WTC11 (cell line): Measurements from ENCODE around the gene FBF1. TPM values are rescaled to one million over a fixed set of nuclear protein-coding genes. Genes with fewer than 3 reads are reported as not detected.

Experiments used
- ATAC-seq: fragments of 200-7000 bp; cut with Tn5 transposase; 2 replicates; pipeline ENCODE4 v1.10.0; 2021; ENCODE audit warnings: mild to moderate bottlenecking, moderate library complexity
- CTCF ChIA-PET: fragments of 300-600 bp; sonication (Branson Sonifier 250); formaldehyde crosslinking; loops from one replicate; lab custom pipeline; 2021; ENCODE audit warnings: antibody characterized with exemption; lab: Charles Lee
- POLR2A ChIA-PET: fragments of 350-600 bp; sonication (Branson Sonifier 250); formaldehyde crosslinking; loops from one replicate; lab custom pipeline; 2021; ENCODE audit warnings: antibody characterized with exemption; lab: Charles Lee
- DNase-seq: peaks from one replicate; pipeline ENCODE4 v3.0.0; 2021; ENCODE audit warnings: low spot score
- H3K27ac Mint-ChIP-seq: 2 replicates; pipeline ENCODE4 v1.8.0; 2021; ENCODE audit warnings: mixed read lengths
- H3K27me3 Mint-ChIP-seq: 2 replicates; pipeline ENCODE4 v1.8.0; 2021; ENCODE audit warnings: low read depth, mild to moderate bottlenecking, moderate library complexity, mixed read lengths
- H3K36me3 Mint-ChIP-seq: 2 replicates; pipeline ENCODE4 v1.8.0; 2021; ENCODE audit warnings: mixed read lengths
- H3K4me1 Mint-ChIP-seq: 2 replicates; pipeline ENCODE4 v1.8.0; 2022; ENCODE audit warnings: mixed read lengths
- H3K4me3 Mint-ChIP-seq: 2 replicates; pipeline ENCODE4 v1.8.0; 2021; ENCODE audit warnings: mild to moderate bottlenecking, moderate library complexity, mixed read lengths
- H3K9me3 Mint-ChIP-seq: 2 replicates; pipeline ENCODE4 v1.8.0; 2021; ENCODE audit warnings: mixed read lengths
- ATF1 ChIP-seq: sonication (generic); formaldehyde crosslinking; IDR thresholded peaks from 2 replicates; pipeline ENCODE4 v1.8.1; 2023; ENCODE audit warnings: mild to moderate bottlenecking, moderate library complexity, missing genetic modification reagents
- CREM ChIP-seq: sonication (generic); formaldehyde crosslinking; IDR thresholded peaks from 2 replicates; pipeline ENCODE4 v1.8.1; 2022; ENCODE audit warnings: mild to moderate bottlenecking, missing genetic modification reagents, moderate library complexity
- CTCF ChIP-seq: fragments of 200-600 bp; IDR thresholded peaks from 2 replicates; pipeline ENCODE4 v1.8.0; 2022; ENCODE audit warnings: antibody characterized with exemption
- E2F4 ChIP-seq: sonication (generic); formaldehyde crosslinking; IDR thresholded peaks from 2 replicates; pipeline ENCODE4 v1.8.1; 2022; ENCODE audit warnings: low read depth, mild to moderate bottlenecking, moderate library complexity, missing genetic modification reagents, borderline replicate concordance
- ESRRA ChIP-seq: sonication (generic); formaldehyde crosslinking; IDR thresholded peaks from 2 replicates; pipeline ENCODE4 v1.8.1; 2022; ENCODE audit warnings: mild to moderate bottlenecking, missing genetic modification reagents, borderline replicate concordance
- ETV6 ChIP-seq: sonication (generic); formaldehyde crosslinking; IDR thresholded peaks from 2 replicates; pipeline ENCODE4 v1.8.1; 2022; ENCODE audit warnings: mild to moderate bottlenecking, missing genetic modification reagents
- FOXK1 ChIP-seq: sonication (generic); formaldehyde crosslinking; IDR thresholded peaks from 2 replicates; pipeline ENCODE4 v1.8.0; 2022; ENCODE audit warnings: mild to moderate bottlenecking, moderate library complexity, missing genetic modification reagents
- GABPB1 ChIP-seq: sonication (generic); formaldehyde crosslinking; IDR thresholded peaks from 2 replicates; pipeline ENCODE4 v1.8.1; 2023; ENCODE audit warnings: mild to moderate bottlenecking, missing genetic modification reagents
- HMGA2 ChIP-seq: fragments of 250-450 bp; sonication (Bioruptor Pico); IDR thresholded peaks from 2 replicates; pipeline ENCODE4 v1.4.0; 2021; ENCODE audit warnings: mild to moderate bottlenecking, moderate library complexity
- HMGXB4 ChIP-seq: sonication (generic); formaldehyde crosslinking; IDR thresholded peaks from 2 replicates; pipeline ENCODE4 v1.8.1; 2023; ENCODE audit warnings: mild to moderate bottlenecking, moderate library complexity, missing genetic modification reagents
- IRF1 ChIP-seq: sonication (generic); formaldehyde crosslinking; IDR thresholded peaks from 2 replicates; pipeline ENCODE4 v1.8.0; 2023; ENCODE audit warnings: missing genetic modification reagents
- MLX ChIP-seq: sonication (generic); formaldehyde crosslinking; IDR thresholded peaks from 2 replicates; pipeline ENCODE4 v1.8.1; 2023; ENCODE audit warnings: mild to moderate bottlenecking, missing genetic modification reagents, moderate library complexity
- MXD4 ChIP-seq: fragments of 250-450 bp; sonication (Bioruptor Pico); IDR thresholded peaks from 2 replicates; pipeline ENCODE4 v1.8.0; 2021; ENCODE audit warnings: mild to moderate bottlenecking, moderate library complexity, borderline replicate concordance
- NFE2L1 ChIP-seq: sonication (generic); formaldehyde crosslinking; IDR thresholded peaks from 2 replicates; pipeline ENCODE4 v1.8.1; 2023; ENCODE audit warnings: missing genetic modification reagents
- NR2C2 ChIP-seq: sonication (generic); formaldehyde crosslinking; IDR thresholded peaks from 2 replicates; pipeline ENCODE4 v1.8.0; 2022; ENCODE audit warnings: mild to moderate bottlenecking, missing genetic modification reagents
- PRDM15 ChIP-seq: sonication (generic); formaldehyde crosslinking; IDR thresholded peaks from 2 replicates; pipeline ENCODE4 v1.8.0; 2022; ENCODE audit warnings: missing genetic modification reagents
- RELA ChIP-seq: sonication (generic); formaldehyde crosslinking; IDR thresholded peaks from 2 replicates; pipeline ENCODE4 v1.8.1; 2022; ENCODE audit warnings: missing genetic modification reagents, mild to moderate bottlenecking, borderline replicate concordance
- SMAD3 ChIP-seq: sonication (generic); formaldehyde crosslinking; IDR thresholded peaks from 2 replicates; pipeline ENCODE4 v1.8.0; 2022; ENCODE audit warnings: missing genetic modification reagents, mild to moderate bottlenecking, borderline replicate concordance
- SMAD4 ChIP-seq: sonication (generic); formaldehyde crosslinking; IDR thresholded peaks from 2 replicates; pipeline ENCODE4 v1.8.0; 2022; ENCODE audit warnings: mild to moderate bottlenecking, missing genetic modification reagents
- SP1 ChIP-seq: sonication (generic); formaldehyde crosslinking; conservative IDR thresholded peaks from 2 replicates; pipeline ENCODE4 v1.8.1; 2022; ENCODE audit warnings: missing genetic modification reagents
- TEAD1 ChIP-seq: sonication (generic); formaldehyde crosslinking; IDR thresholded peaks from 2 replicates; pipeline ENCODE4 v1.8.0; 2022; ENCODE audit warnings: mild to moderate bottlenecking, missing genetic modification reagents
- ZNF121 ChIP-seq: sonication (generic); formaldehyde crosslinking; IDR thresholded peaks from 2 replicates; pipeline ENCODE4 v1.8.0; 2023; ENCODE audit warnings: missing genetic modification reagents
- ZNF138 ChIP-seq: sonication (generic); formaldehyde crosslinking; conservative IDR thresholded peaks from 2 replicates; pipeline ENCODE4 v1.8.1; 2022; ENCODE audit warnings: mild to moderate bottlenecking, moderate library complexity, missing genetic modification reagents
- ZNF219 ChIP-seq: sonication (generic); formaldehyde crosslinking; IDR thresholded peaks from 2 replicates; pipeline ENCODE4 v1.8.0; 2023; ENCODE audit warnings: missing genetic modification reagents, mild to moderate bottlenecking, borderline replicate concordance
- ZNF396 ChIP-seq: fragments of 250-450 bp; sonication (Bioruptor Pico); IDR thresholded peaks from 2 replicates; pipeline ENCODE4 v1.8.0; 2021; ENCODE audit warnings: mild to moderate bottlenecking, moderate library complexity, borderline replicate concordance
- ZNF423 ChIP-seq: fragments of 250-450 bp; sonication (Bioruptor Pico); IDR thresholded peaks from 2 replicates; pipeline ENCODE4 v2.1.2; 2022; ENCODE audit warnings: mild to moderate bottlenecking, moderate library complexity
- ZSCAN18 ChIP-seq: fragments of 250-450 bp; sonication (Bioruptor Pico); IDR thresholded peaks from 2 replicates; pipeline ENCODE4 v2.1.2; 2022; ENCODE audit warnings: mild to moderate bottlenecking, moderate library complexity
- total RNA-seq: library from RNA; stranded (reverse); gene quantifications from 3 replicates; pipeline ENCODE4 v1.2.3, GENCODE V29; 2021

Gene FBF1
- total RNA-seq, 1 experiment from 2014 or later = 19.8 TPM

- ATAC-seq (peak; percentile 40), DNase-seq (peak; percentile 60)
- Mint-ChIP-seq H3K27ac (peak overlapping the region; percentile 95), H3K4me3 (peak overlapping the region; percentile 82), H3K9me3 (no peaks in the 10 kb centered on the region), H3K27me3 (no peaks in the 10 kb centered on the region), H3K36me3 (peaks cover 12% of the 10 kb centered on the region), H3K4me1 (peaks cover 26% of the 10 kb centered on the region)
- ChIA-PET CTCF (interaction anchor here (0.8 to 7.5 kb wide), 18 partner anchors 10 to 384 kb away, joined by 3 to 71 read pairs (median 6); partner anchors contain the start of genes CDK3, MRPL38, TRIM47 and WBP2), POLR2A (interaction anchor here (0.8 to 1.3 kb wide), 2 partner anchors 41 to 238 kb away, joined by 5 read pairs; partner anchors contain the start of gene WBP2)
- TF ChIP-seq HMGXB4 (CRISPR knock-in tag) (no peak), NFE2L1 (CRISPR knock-in tag) (no peak), MLX (CRISPR knock-in tag) (no peak), ATF1 (CRISPR knock-in tag) (no peak), ZNF138 (no peak), ZNF423 (CRISPR knock-in tag) (no peak), E2F4 (CRISPR knock-in tag) (no peak), HMGA2 (CRISPR knock-in tag) (no peak), CREM (no peak), ETV6 (CRISPR knock-in tag) (0 out of 2 replicates have a peak, but pooled peaks have one; percentile 63), ZSCAN18 (no peak), ZNF121 (CRISPR knock-in tag) (0 out of 2 replicates have a peak, but pooled peaks have one; percentile 21), PRDM15 (CRISPR knock-in tag) (peak; percentile 60; the same call in 1 of the 2 replicates), TEAD1 (no peak), SMAD3 (CRISPR knock-in tag) (peak; percentile 16; the same call in 1 of the 2 replicates), NR2C2 (no peak), FOXK1 (CRISPR knock-in tag) (no peak), ZNF396 (no peak), GABPB1 (no peak), ESRRA (CRISPR knock-in tag) (no peak), SP1 (CRISPR knock-in tag) (no peak), MXD4 (CRISPR knock-in tag) (no peak), IRF1 (no peak), CTCF (no peak), ZNF219 (no peak), SMAD4 (no peak), RELA (CRISPR knock-in tag) (no peak)
Measured at GRCh38 chr17:75895370-75896155, 45.3 kb downstream of the FBF1 start.
